ENCODE measurements around the gene SNX13.

SNX13 gene

GRCh38 chr7:17940302-17940883 is at the start of gene SNX13:
SNX13 (minus strand) TSS chr7:17940494; CDS start chr7:17940295, 199 bp downstream.
- DNase-seq, result peak; percentile 95

- no peak for DNase-seq
Measured at GRCh38 chr7:17989546-17989945, 49.3 kb upstream of the SNX13 start.

GRCh38 chr7:17988858-17989257 is 48.6 kb upstream of the SNX13 start:
- no peak for DNase-seq

GRCh38 chr7:17988141-17988540 is 47.8 kb upstream of the SNX13 start:
- DNase-seq, result no peak

- no peak for DNase-seq
Measured at GRCh38 chr7:17986851-17987250, 46.6 kb upstream of the SNX13 start.

GRCh38 chr7:17985473-17986239 is 45.4 kb upstream of the SNX13 start:
- no peak for DNase-seq

GRCh38 chr7:17984288-17984687 is 44.0 kb upstream of the SNX13 start:
- DNase-seq, result no peak

- DNase-seq, result no peak
Measured at GRCh38 chr7:17983221-17984062, 43.1 kb upstream of the SNX13 start.

GRCh38 chr7:17976952-17977351 is 36.7 kb upstream of the SNX13 start:
- no peak for DNase-seq

- DNase-seq, result no peak
Measured at GRCh38 chr7:17971411-17971810, 31.1 kb upstream of the SNX13 start.

GRCh38 chr7:17968791-17969715 is 28.8 kb upstream of the SNX13 start:
- DNase-seq, result no peak

GRCh38 chr7:17966706-17967105 is 26.4 kb upstream of the SNX13 start:
- no peak for DNase-seq

- DNase-seq, result no peak
Measured at GRCh38 chr7:17965603-17966002, 25.3 kb upstream of the SNX13 start.

- no peak for DNase-seq
Measured at GRCh38 chr7:17963281-17963680, 23.0 kb upstream of the SNX13 start.

GRCh38 chr7:17962652-17963051 is 22.4 kb upstream of the SNX13 start:
- DNase-seq, result no peak

GRCh38 chr7:17957871-17958270 is 17.6 kb upstream of the SNX13 start:
- no peak for DNase-seq

GRCh38 chr7:17952387-17952786 is 12.1 kb upstream of the SNX13 start:
- no peak for DNase-seq

- DNase-seq, result no peak
Measured at GRCh38 chr7:17951742-17952254, 11.5 kb upstream of the SNX13 start.

- no peak for DNase-seq
Measured at GRCh38 chr7:17948526-17949238, 8.4 kb upstream of the SNX13 start.

GRCh38 chr7:17947620-17948019 is 7.3 kb upstream of the SNX13 start:
- no peak for DNase-seq

GRCh38 chr7:17946591-17946990 is 6.3 kb upstream of the SNX13 start:
- no peak for DNase-seq

- no peak for DNase-seq
Measured at GRCh38 chr7:17944720-17945119, 4.4 kb upstream of the SNX13 start.
